ENCODE measurements around the gene CD33.
"Not testable (repeated sequence)": the region's sequence is repeated elsewhere in the genome, so short reads cannot be mapped to it uniquely, and the experiment has no call there.

Gene CD33

DNA sequence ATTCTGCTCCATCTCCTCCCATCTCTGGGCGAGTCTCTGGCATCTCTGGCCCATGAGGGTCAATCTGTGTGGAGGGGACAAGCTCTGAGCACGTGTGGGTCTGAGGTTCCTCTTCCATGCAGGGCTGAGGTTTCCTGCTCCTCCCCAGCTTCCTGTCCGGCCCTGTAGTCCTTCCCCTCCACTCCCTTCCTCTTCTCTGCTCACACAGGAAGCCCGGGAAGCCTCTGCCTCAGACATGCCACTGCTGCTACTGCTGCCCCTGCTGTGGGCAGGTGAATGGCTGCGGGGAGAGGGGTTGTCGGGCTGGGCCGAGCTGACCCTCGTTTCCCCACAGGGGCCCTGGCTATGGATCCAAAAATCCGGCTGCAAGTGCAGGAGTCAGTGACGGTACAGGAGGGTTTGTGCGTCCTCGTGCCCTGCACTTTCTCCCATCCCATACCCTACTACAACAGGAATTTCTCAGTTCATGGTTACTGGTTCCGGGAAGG lies 14.0 kb upstream of the CD33 start:
- DNase-seq = not testable (repeated sequence)

GRCh38 chr19:51211833-51212232 lies 13.0 kb upstream of the CD33 start:
- DNase-seq = no peak

GRCh38 chr19:51219307-51219706 lies 5.6 kb upstream of the CD33 start:
- no peak for DNase-seq

DNA sequence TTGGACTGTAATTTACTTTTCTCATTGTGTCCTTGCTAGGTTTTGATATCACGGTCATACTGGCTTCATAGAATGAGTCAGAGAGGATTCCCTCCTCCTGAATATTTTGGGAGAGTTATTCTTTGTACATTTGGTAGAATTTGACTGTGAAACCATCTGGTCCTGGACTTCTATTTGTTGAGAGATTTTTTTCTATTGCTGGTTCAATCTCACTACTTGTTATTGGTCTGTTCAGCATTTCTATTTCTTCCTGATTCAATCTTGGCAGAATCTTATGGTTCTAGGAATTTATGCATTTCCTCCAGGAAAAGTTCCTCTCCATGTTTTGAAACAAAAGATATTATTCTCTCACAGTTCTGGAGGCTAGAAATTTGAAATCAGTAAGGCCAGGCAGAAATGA lies 4.9 kb upstream of the CD33 start:
- no peak for DNase-seq

GRCh38 chr19:51220996-51221395 lies 3.9 kb upstream of the CD33 start:
- no peak for DNase-seq

DNA sequence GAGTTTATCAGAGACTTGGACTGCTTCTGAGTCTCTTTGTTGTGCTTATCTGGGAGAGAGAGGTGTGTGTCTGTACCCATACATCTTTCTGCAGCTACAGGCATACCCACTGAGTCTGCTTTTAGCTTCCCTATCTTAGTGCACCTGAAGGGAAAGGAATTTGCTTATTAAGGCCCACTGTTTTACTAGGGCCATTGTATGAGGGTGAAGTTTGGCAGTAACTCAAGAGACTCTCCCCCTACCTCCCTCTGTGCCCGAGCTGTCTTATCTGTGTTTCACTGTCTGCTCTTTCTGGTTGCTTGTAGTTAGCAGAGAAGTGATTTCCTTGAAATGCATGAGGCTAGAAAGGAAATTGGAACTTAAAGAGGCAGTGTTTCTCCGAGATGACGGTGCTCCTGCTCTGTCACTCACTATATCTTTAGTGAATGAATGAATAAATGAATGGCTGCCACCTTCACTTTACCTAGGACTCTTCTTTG lies 678 bp upstream of the CD33 start:
- DNase-seq = no peak

DNA sequence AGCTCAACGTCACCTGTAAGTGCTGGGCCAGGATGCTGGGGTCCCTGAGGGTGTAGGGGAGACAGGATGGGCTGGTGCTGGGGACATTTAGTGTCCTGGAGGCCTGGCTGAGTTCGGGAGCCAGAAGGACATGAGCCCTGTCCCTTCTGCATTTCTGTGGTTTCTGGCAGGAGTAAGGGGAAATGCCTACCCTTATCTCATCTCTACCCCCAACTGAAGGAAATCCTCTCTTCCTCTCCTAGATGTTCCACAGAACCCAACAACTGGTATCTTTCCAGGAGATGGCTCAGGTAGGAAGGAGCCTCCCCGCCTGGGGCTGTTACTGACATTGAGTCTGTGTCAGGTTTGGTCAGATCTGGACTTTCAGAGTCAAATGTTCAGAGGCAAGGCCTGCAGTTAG lies 1.2 kb downstream of the CD33 start:
- DNase-seq = no peak

DNA sequence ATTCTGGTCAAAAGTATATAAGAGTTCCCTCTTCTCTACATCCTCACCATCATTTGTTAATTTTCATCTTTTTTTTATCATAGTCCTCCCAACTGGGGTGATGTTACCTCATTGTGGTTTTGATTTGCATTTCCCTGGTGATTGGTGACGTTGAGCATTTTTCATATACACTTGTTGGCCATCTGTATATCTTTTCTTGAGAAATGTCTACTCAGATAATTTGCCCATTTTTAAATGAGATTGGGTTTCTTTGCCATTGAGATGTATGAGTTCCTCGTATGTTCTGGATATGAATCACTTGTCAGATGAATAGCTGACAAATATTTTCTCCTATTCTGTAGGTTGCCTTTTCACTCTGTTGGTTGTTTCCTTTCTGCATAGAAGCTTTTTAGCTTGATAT lies 2.4 kb downstream of the CD33 start:
- no peak for DNase-seq

- DNase-seq = no peak
These were observed 3.1 kb downstream of the CD33 start for GRCh38 chr19:51227966-51228365.

GRCh38 chr19:51240866-51241265 lies 16.0 kb downstream of the CD33 start:
- no peak for DNase-seq

DNA sequence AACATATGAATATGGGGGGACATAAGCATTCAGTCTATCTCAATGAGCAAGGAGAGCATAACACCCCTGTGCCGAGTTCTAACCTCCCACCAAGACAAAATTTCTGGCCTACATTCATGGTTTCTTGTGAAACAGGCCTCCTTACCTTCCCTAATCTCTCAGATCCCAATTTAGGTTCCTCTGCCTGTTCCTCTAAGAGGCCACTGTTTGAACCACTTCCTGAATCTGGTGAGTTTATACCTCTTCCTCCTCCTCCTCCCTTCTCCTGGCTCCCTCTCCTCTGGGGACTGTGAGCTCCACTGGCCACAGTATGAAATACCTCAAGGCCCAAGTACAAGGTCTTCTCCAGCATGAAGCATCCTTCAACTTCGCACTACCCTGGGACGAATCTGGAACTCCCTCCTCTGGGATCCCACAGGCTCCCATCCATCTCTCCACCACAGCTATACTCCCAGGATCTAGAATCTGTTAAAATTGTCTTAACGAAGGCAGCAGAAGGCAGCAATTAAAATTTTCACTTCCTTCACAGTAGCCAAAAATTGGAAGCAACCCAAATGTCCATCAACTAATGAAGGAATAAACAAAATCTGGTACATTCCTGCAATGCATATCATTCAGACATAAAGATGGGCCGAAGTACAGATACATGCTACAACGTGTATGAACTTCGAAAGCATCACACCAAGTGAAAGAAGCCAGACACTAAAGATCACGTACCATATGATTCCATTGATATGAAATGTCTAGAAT lies 18.2 kb downstream of the CD33 start:
- DNase-seq = no peak

DNA sequence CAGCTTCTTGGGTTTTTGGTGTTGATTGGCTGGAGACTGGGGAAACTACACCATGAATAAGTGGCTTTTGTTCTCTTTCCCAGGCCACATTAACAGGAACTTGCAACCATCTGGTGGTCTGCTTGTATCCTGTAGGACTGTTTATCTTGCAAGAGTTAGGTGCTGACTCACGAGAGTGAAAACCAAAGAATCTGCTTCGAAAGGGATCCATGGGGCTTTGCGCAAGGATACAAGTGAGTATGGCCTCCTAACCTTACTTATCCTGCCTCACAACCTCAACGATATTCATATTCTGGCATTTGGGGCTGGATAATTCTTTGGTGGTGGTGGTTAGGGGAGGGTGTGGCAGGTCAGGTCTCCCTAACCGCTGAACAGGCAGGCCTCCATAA lies 21.3 kb downstream of the CD33 start:
- no peak for DNase-seq

GRCh38 chr19:51247972-51248590 lies 23.2 kb downstream of the CD33 start:
- DNase-seq = no peak

GRCh38 chr19:51250786-51251467 lies 26.0 kb downstream of the CD33 start, which contains the start of gene SIGLECL1:
TSS of gene SIGLECL1 (plus strand) at chr19:51251080. CDS start at chr19:51264073, 12,993 bp downstream.
- DNase-seq = no peak

- DNase-seq = no peak
These were observed 26.6 kb downstream of the CD33 start for GRCh38 chr19:51251468-51251820.

GRCh38 chr19:51252306-51253079 lies 27.6 kb downstream of the CD33 start:
- DNase-seq = no peak

DNA sequence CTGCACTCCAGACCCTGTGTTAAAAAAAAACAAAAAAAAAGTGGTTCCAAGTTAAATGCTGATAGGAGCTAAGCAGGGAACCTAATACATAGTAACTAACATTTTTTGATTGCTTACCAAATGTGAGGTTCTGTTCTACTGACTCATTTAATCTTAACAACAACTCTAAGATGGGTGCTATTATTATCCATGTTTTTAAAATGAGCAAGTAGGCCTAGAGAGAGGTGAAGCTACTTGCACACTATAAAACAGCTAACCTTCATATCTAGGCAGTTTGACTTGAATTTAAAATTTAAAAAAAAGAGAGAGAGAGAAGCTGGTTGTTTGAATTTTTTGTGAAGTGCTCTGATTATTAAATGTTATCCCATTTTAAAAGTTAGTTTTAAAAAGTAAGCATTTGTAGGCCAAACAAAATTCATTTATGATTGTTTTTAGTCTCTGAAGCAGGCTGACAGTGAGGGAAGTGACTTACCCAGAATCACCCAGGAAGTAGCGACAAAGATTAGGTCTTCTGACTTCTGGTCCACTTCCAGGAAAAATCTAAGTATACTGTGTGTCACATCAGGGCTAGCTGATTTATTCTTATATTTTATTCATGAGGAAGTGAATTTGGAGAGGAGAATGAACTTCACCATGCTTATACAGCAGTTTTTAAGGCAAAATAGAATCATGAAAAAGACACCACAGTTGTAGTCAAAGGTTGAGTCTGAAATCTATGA lies 28.4 kb downstream of the CD33 start:
- no peak for DNase-seq

- no peak for DNase-seq
These were observed 31.3 kb downstream of the CD33 start for GRCh38 chr19:51256155-51256625.

GRCh38 chr19:51257471-51257870 lies 32.6 kb downstream of the CD33 start:
- DNase-seq = no peak

DNA sequence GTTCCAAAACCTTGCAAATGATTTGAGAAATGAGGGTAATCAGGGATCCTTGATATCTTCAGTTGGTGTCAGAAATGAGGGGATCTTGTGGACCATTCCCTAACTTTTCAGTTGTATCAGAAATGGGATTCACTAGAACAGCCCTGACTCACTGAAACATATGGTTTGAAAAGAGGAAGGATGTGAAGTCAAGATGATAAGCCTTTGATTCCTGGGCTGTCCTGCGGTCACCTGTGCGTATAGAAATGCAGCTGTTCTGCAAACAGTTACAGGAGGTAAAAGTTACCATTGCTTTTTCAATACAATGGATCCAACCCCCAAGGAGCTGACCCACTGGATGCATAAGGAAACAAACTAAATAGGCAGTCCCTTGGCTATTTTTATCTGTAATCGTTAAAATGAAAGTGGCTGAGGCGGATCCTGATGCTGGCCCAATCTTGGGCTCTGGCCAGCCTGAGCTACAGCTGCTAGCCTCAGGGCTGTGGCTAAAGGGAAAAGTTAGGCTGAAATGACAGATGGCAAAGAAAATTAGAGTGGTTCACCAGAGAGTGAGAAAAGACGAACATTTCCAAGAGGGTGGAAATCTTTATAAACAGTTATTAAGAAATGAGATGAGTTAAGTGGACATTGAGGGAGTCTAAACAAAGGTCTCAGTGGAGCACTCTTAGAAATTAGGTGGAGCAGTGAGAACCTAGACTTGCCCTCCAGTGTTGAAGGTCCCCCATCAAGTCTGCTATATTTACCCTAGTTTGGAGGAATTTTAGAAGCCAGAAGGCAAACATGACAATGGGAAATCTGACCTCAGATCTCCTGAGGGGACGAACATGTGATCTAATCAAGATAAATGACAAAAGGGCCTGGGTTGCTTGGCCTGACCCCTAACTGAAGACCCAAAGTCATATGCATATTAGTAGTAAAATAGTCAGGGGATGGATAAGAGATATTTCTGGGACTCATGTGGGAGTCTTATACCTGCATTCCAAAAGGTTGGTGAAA lies 33.6 kb downstream of the CD33 start:
- DNase-seq = no peak
